GM21528 (cell line): Measurements from ENCODE around the gene RCSD1.

Experiments
- ATAC-seq: cut with Tn5 transposase; IDR thresholded peaks from one replicate; pipeline ENCODE4 v1.9.1; 2021; ENCODE audit warnings: mild to moderate bottlenecking, moderate library complexity; ENCODE audit not compliant: unreplicated experiment, low FRiP score

Gene RCSD1

DNA sequence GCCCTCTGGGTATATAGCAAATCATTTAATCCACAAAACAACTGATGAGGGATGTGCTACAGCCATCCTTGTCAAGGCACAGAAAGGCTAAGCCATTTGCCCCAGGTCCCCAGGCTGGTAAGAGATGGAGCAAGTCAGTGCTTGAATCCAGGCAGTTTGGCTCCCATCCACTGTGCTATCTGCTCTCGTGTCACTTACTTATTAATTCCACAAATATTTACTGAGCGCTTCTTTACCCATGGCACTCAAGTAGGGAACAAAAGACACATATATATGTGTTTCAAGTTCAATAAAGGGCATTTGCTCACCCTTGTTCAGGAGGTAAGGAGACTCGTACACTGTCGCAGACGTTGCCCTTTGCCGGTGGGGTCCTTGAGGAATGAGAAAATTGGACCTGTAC is 53.2 kb downstream of the RCSD1 start:
- ATAC-seq = no peak

- ATAC-seq = no peak
Measured at GRCh38 chr1:167683641-167684502, 53.8 kb downstream of the RCSD1 start.

- ATAC-seq = no peak
Measured at GRCh38 chr1:167685844-167686243, 55.8 kb downstream of the RCSD1 start.

DNA sequence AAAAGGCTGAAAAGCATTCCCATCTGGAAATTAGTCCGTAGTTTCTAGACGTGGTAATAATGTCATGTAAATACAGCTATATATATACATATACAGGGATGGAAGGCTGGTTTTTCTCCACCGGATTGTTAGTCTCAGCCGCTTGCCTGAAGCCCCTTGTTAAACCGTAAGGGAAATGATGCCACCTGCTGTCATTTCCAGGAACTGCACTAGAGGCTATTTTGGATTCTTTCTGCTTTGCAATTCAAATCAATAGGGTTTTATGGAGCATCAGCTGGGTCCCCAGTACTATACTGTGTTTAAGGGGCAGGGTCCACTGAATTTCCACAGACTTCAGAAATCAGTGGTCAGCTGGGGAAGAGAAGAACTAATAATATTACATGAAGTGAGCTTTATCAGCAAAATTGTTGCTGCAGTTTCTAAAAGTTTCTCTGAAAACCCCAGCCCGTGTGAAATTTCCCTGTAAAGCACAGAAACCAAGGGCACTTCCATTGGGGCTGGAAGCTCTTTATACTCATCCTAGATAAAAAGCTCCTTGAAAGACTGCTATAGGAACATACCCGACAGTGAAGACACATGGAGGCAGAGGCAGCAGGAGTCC is 58.0 kb downstream of the RCSD1 start:
- peak; percentile 70 for ATAC-seq

DNA sequence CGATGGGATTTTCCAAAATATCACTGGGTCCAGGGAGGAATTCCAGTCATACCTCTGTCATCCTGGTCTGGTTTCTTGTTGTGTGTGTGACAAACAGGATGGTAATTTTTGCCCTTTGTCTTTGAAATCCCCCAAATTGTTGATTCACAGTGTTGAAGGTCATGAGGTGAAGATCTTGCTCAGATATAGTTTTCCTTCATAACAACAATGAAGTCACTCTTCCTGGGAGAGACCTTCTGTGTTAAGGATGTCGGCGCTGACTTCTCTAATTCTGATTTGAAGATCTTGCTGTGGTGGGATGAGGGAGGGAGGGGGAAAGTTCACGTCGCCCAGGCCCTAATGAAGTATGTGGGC is 59.5 kb downstream of the RCSD1 start:
- ATAC-seq = no peak

DNA sequence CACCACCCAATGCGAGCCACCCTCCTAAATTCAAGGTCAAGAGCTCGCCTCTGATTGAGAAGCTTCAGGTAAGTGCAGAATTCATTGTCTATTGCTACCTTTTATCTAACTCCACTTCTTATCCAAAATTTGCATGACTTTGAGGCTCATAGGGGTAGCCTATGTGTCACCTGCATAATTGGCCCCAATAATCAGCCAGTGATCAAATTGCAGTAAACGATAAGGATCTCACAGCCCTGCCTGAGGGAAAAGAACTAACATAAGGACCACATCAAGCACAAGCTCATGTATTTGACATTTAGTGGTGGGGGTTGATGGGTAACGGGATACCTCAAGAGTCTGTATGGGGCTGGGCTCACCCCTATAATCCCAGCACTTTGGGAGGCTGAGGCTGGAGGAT is 60.0 kb downstream of the RCSD1 start:
- ATAC-seq = no peak

- no peak for ATAC-seq
Measured at GRCh38 chr1:167693425-167694045, 63.5 kb downstream of the RCSD1 start.

DNA sequence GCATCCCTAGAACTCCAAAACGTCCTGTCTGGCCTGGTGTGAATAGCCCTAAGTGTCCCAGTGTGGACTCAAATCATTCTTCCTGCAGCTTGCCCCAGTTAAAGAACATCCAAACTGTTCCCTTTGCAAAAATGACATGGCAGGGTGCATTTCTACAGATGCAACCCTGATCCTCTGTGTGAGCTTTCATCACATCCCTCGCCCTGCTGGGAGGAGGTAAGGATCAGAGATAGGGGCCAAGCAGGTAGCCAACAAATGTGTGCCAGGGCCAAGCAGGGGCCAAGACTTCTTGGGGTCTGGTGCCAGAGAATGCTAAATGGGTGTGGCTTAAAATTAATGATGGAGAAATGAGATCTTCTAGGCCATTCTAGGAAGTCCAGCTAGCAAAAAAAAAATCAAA is 64.7 kb downstream of the RCSD1 start:
- no peak for ATAC-seq

- no peak for ATAC-seq
Measured at GRCh38 chr1:167695147-167695546, 65.1 kb downstream of the RCSD1 start.

- no peak for ATAC-seq
Measured at GRCh38 chr1:167695756-167696561, 65.9 kb downstream of the RCSD1 start.

GRCh38 chr1:167697667-167698141 is 67.7 kb downstream of the RCSD1 start:
- no peak for ATAC-seq

GRCh38 chr1:167698313-167698712 is 68.3 kb downstream of the RCSD1 start:
- no peak for ATAC-seq

DNA sequence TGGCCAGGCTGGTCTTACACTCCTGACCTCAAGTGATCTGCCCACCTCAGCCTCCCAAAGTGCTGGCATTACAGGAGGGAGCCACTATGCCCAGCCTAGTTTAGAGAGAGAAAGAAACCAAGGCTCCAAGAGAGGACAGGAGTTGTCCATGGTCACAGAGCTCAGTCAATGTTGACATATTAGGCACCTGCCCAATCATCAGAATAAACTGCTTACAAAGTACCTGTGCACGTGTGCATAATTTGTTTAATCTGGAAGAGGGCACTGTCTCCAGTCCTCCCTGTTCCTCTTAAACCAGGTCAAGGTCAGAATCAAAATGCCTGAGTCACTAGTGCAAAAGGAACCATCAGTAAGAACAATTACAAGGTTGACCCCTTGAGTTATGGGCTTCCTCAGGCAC is 71.5 kb downstream of the RCSD1 start:
- ATAC-seq = no peak

- ATAC-seq = no peak
Measured at GRCh38 chr1:167703557-167703956, 73.5 kb downstream of the RCSD1 start.

DNA sequence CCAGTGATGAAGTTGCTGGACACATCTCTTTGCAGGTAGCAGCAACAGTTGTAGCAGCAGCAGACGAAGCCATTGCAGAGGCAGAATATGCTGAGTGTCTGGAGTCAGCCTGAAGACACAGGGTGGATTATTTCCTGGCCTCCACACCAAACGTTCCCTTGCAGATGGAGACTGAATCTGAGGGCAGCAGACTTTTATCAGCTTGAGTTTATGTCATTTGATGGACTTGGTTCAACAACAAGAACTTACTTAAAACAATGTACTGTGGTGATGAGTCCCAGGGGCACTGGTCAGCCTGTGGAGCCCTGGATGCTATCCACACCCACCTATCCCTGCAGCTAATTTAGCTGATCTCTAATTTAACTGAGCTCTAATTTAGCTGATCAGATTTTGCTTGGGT is 74.7 kb downstream of the RCSD1 start:
- ATAC-seq = no peak

DNA sequence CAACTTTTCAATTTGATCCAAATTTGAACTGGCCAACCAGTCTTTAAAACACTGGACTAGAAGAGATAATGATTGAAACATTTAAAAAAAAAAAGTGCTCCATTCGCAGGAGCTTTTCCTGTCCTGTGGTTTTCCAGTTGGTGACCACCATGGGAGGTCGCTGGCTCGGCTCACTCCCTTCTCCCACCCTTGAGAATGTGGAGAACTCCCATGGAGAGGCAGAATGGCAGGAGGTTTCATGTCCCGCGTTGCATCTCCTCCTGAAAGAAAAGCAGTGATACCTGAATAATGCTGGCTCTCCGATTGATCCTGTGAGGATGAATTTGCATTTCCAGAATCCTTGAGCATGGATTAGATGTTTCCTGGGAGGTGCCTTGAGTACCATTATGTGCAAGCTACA is 75.2 kb downstream of the RCSD1 start:
- ATAC-seq = no peak

GRCh38 chr1:167706363-167706762 is 76.3 kb downstream of the RCSD1 start:
- ATAC-seq = no peak

DNA sequence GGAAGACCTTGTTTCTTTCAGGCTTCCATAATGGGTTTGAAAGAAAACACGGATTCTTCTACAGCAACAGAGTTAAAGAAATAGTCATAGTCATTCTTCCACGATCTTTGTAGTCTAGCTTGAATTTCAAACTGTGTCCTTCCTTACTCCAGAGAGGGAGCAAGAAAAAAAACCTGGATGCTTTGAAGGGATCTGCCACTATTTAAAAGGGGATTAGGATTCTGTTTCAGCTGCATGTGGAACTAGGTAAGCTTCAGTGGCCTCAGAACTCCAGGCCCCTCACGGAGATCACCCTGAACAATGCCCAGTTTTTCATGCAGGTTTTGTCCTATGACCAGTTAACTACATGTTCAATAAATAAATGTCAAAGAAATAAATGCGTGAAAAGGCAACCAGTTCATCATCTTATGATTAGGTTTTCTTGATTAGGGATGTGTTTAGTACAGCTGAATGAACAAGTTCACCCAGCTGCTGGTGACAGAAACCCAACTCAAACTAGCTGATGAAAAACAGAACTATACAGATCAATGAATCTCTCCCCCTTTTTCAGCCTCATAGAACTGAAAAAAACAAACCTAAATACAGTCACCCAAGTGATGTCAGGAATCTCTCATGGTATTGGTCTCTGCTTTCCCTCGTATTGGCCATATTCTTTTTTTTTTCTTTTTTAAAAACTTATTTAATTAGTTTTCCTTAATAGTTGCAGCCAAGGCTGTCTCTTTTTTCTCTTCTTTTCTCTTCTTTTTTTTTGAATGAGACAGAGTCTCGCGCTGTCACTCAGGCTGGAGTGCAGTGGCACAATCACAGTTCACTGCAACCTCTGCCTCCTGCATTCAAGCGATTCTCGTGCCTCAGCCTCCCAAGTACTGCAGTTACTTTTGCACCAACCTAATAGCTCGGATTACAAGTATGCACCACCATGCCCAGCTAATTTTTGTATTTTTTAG is 77.2 kb downstream of the RCSD1 start:
- no peak for ATAC-seq

- no peak for ATAC-seq
Measured at GRCh38 chr1:167707942-167708341, 77.9 kb downstream of the RCSD1 start.

DNA sequence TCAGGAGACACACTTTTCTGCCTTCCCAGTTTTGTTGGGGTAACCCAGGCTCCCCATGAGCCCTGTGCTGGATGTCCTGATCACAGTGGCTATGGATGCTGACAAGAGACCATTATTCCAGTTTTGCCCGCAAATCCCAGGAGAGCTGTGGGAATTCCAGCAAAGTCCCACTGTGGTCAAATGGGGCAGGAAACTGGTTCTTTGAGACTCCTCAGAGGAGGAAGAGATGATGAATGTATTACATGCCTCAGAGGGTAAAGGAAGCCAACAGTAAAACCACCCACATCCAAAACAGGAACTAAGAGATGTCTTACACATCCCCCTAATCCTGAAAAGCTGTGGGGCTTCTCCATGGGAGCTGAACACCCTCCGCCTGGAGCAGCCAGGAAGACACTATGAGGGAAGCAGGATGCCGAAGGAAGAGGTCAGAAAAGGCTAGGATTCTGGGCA is 78.9 kb downstream of the RCSD1 start:
- ATAC-seq = no peak
